Muscle layer of duodenum (tissue), 2 donors: ENCODE data around the gene MFSD6.

Experiments
- H3K27ac ChIP-seq: one replicate; pipeline ENCODE4 v1.7.0; 2013; ENCODE audit warnings: mild to moderate bottlenecking, low read length
- H3K27me3 ChIP-seq: one replicate; pipeline ENCODE4 v1.7.0; 2013; ENCODE audit warnings: low read depth, mild to moderate bottlenecking, control low read depth, low read length
- H3K36me3 ChIP-seq, 2 donors: one replicate each; pipeline ENCODE4 v1.7.0; 2013; ENCODE audit warnings: low read length in 2 of 2, control low read depth in 1 of 2, mild to moderate bottlenecking in 1 of 2; ENCODE audit not compliant: insufficient read depth in 2 of 2, control insufficient read depth in 1 of 2
- H3K4me1 ChIP-seq, 2 donors: one replicate each; pipeline ENCODE4 v1.7.0; 2013; ENCODE audit warnings: low read length in 2 of 2, mild to moderate bottlenecking in 2 of 2, control low read depth in 1 of 2, moderate library complexity in 1 of 2; ENCODE audit not compliant: insufficient read depth in 2 of 2, control insufficient read depth in 1 of 2
- H3K4me3 ChIP-seq, 2 donors: one replicate each; pipeline ENCODE4 v1.7.0; 2013; ENCODE audit warnings: low read length in 2 of 2, low read depth in 1 of 2, mild to moderate bottlenecking in 1 of 2
- H3K9me3 ChIP-seq, 2 donors: one replicate each; pipeline ENCODE4 v1.7.0; 2013; ENCODE audit warnings: low read length in 2 of 2, control low read depth in 1 of 2, mild to moderate bottlenecking in 1 of 2; ENCODE audit not compliant: control insufficient read depth in 1 of 2
- donor health status: healthy.

MFSD6 gene

GRCh38 chr2:190535121-190535439 lies 126.9 kb downstream of the MFSD6 start:
- peak overlapping the region; percentile 72 to 89 for H3K4me3 ChIP-seq

GRCh38 chr2:190535586-190535985 lies 127.4 kb downstream of the MFSD6 start:
- Histone ChIP-seq H3K27ac (peak overlapping the region; percentile 90), H3K27me3 (no peaks in the 10 kb centered on the region), H3K4me3 (peak overlapping the region; percentile 17 to 89), H3K36me3 (no peaks in the 10 kb centered on the region), H3K9me3 (peaks cover 6 to 28% of the 10 kb centered on the region in 2 donors), H3K4me1 (no peaks in the 10 kb centered on the region)

More at GRCh38 chr2:190535121-190535439, 126.9 kb downstream of the MFSD6 start:
- H3K9me3 ChIP-seq = peaks cover under 1 to 22% of the 10 kb centered on the region in 2 donors
- H3K27me3 ChIP-seq = no peaks in the 10 kb centered on the region
- H3K4me1 ChIP-seq = no peaks in the 10 kb centered on the region
- no peaks in the 10 kb centered on the region for H3K36me3 ChIP-seq
- H3K27ac ChIP-seq = peak overlapping the region; percentile 90

GRCh38 chr2:190537765-190538164 lies 129.6 kb downstream of the MFSD6 start:
- no peaks in the 10 kb centered on the region for H3K4me1 ChIP-seq
- H3K27me3 ChIP-seq = no peaks in the 10 kb centered on the region
- no peak overlapping the region for H3K27ac ChIP-seq
- no peaks in the 10 kb centered on the region for H3K36me3 ChIP-seq
- no peak overlapping the region for H3K4me3 ChIP-seq
- peaks cover 10 to 38% of the 10 kb centered on the region in 2 donors for H3K9me3 ChIP-seq

GRCh38 chr2:190538201-190538600 lies 130.0 kb downstream of the MFSD6 start:
- no peak overlapping the region for H3K4me3 ChIP-seq
- H3K36me3 ChIP-seq = no peaks in the 10 kb centered on the region
- H3K9me3 ChIP-seq = peaks cover 10 to 38% of the 10 kb centered on the region in 2 donors
- H3K4me1 ChIP-seq = no peaks in the 10 kb centered on the region
- no peak overlapping the region for H3K27ac ChIP-seq
- H3K27me3 ChIP-seq = no peaks in the 10 kb centered on the region

GRCh38 chr2:190540048-190540447 lies 131.9 kb downstream of the MFSD6 start:
- Histone ChIP-seq H3K27ac (no peak overlapping the region), H3K27me3 (no peaks in the 10 kb centered on the region), H3K9me3 (peaks cover 10 to 38% of the 10 kb centered on the region in 2 donors), H3K36me3 (no peaks in the 10 kb centered on the region), H3K4me1 (no peaks in the 10 kb centered on the region), H3K4me3 (peak overlapping the region in 1 of 2 donors; percentile 38)

DNA sequence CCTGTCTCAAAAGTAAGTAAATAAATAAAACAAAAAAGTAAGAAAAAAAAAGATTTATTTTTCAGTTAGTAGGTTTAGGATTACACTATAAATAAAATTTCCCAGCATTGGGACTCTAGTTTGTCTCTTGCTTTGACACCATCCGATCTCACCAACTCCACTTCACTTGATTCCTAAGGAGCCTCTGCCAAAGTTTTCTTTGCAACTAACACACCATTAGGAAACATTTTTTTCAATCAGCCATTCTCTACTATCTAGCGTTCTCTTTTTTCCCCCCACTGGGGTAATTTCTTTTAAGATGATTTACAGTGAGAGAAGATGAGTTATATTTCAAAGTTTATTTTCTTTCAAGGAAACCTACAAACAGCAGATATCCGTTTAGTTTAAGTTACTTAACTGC lies 136.9 kb downstream of the MFSD6 start:
- H3K27me3 ChIP-seq = no peaks in the 10 kb centered on the region
- H3K27ac ChIP-seq = no peak overlapping the region
- H3K4me1 ChIP-seq = no peaks in the 10 kb centered on the region
- H3K4me3 ChIP-seq = peak overlapping the region in 1 of 2 donors; percentile 32
- H3K9me3 ChIP-seq = peaks cover 9 to 16% of the 10 kb centered on the region in 2 donors
- no peaks in the 10 kb centered on the region for H3K36me3 ChIP-seq

DNA sequence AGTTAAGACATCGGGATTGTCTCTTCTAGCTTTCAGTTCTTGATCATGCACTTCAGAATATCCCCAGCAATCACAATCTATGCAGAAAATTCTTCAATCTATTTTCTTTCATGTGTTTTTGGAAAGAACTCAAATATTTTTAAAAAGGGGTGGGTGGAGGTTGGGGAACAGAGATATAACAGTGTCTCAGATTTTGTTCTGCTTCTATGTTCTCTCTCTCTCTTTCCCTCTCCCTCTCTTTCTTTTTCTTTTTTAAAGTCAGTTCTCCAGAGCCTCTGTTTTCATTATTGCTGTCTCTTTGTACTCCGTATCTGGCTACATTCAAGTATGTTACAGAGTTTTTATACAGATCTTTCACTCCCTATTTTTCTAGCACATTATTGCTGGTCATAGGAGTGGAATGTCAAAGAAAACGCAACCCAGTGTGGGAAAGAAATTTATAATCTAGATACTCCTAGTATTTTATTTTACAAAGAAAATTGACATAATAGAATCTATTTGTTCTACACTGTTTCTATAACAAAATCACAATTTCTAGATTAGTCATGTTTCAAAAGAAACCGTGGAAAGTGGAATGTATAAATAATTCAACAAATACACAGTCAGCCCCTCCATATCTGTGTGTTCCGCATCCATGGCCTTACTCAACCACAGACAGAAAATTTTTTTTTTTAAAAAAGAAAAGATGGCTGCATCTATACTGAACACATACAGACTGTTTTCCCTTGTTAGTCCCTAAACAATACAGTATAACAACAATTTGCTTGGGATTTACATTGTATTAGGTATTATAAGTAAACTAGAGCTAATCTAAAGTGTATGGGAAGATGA lies 137.6 kb downstream of the MFSD6 start:
- H3K4me3 ChIP-seq = peak overlapping the region in 1 of 2 donors; percentile 32
- peaks cover 4 to 9% of the 10 kb centered on the region in 2 donors for H3K9me3 ChIP-seq
- H3K27me3 ChIP-seq = no peaks in the 10 kb centered on the region
- H3K4me1 ChIP-seq = no peaks in the 10 kb centered on the region
- H3K36me3 ChIP-seq = no peaks in the 10 kb centered on the region
- no peak overlapping the region for H3K27ac ChIP-seq

DNA sequence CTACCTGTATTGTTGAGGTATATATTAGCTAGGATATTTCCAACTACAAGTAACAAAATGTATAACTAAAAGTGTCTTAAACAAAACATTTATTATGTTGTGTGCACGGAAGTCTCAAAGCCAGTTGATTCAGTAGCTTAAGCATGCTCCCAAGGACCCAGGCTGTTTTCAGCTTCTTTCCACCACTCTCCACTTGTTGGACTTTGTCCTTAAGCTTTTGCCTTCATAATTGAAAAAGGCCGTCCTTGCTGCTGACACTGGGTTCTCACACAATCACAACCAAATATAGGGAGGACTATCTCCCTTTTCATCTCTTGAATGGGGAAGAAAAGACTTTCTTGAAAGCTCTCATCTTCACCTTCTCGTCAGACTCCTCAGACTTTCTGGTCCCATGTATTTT lies 138.6 kb downstream of the MFSD6 start:
- H3K4me1 ChIP-seq = no peaks in the 10 kb centered on the region
- no peaks in the 10 kb centered on the region for H3K27me3 ChIP-seq
- H3K9me3 ChIP-seq = peaks cover 0 to 4% of the 10 kb centered on the region in 2 donors
- H3K36me3 ChIP-seq = no peaks in the 10 kb centered on the region
- no peak overlapping the region for H3K4me3 ChIP-seq
- no peak overlapping the region for H3K27ac ChIP-seq

DNA sequence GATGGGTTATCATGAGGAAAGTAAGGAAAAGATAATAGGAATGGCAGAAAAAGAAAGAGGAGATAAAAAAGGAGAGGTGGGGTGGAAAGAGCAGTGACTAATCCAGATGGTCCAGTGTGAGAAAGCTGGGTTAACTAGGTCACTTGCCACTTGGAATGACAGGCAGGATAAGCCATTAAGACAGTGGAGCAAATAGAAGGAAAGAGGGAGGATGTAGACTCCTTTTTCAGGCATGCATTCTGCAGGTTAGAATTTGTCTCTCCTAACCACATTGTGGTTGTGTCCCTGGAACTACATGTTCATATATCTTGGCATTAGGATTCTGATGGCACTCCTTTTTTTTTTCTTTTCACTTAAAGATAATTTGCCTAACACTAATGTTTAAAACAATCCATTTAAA lies 139.7 kb downstream of the MFSD6 start:
- no peaks in the 10 kb centered on the region for H3K27me3 ChIP-seq
- H3K4me1 ChIP-seq = no peaks in the 10 kb centered on the region
- no peaks in the 10 kb centered on the region for H3K36me3 ChIP-seq
- H3K4me3 ChIP-seq = no peak overlapping the region
- no peak overlapping the region for H3K27ac ChIP-seq
- H3K9me3 ChIP-seq = no peaks in the 10 kb centered on the region

DNA sequence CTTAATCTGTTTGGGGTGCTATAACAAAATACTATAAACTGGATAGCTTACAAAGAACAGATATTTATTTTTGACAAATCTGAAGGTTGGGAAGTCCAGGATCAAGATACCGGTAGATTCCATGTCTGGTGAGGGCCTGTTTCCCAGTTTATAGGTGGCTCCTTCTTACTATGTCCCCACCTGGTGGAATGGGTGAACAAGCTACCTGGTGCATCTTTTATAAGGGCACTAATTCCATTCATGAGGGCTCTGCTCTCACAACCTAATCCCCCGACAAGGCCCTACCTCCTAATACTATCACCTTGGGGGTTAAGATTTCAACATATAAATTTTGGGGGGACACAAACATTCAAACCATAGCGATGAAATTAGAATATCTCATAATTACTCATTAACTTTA lies 142.0 kb downstream of the MFSD6 start:
- H3K36me3 ChIP-seq = no peaks in the 10 kb centered on the region
- H3K27me3 ChIP-seq = no peaks in the 10 kb centered on the region
- H3K4me3 ChIP-seq = no peak overlapping the region
- no peaks in the 10 kb centered on the region for H3K4me1 ChIP-seq
- no peaks in the 10 kb centered on the region for H3K9me3 ChIP-seq
- H3K27ac ChIP-seq = no peak overlapping the region
